Karpas-422 (cell line): ENCODE measurements around the gene MTMR2. TPM values are rescaled to one million over a fixed set of nuclear protein-coding genes. Genes with fewer than 3 reads are reported as not detected.

ENCODE experiments used
- DNase-seq: peaks from one replicate; pipeline ENCODE4 v3.0.0-alpha.2; 2015
- H2AFZ ChIP-seq: fragments of 200-600 bp; sonication (generic); 2 replicates; pipeline ENCODE4 v1.6.1; 2014; ENCODE audit warnings: antibody characterized with exemption, low read length, mixed read lengths
- H3K27ac ChIP-seq: fragments of 200-600 bp; sonication (generic); 2 replicates; pipeline ENCODE4 v1.5.1; 2014; ENCODE audit warnings: mild to moderate bottlenecking, low read length, moderate library complexity
- H3K27me3 ChIP-seq: fragments of 200-600 bp; sonication (generic); 2 replicates; pipeline ENCODE4 v1.6.1; 2014; ENCODE audit warnings: low read length, mixed read lengths
- H3K36me3 ChIP-seq: fragments of 200-600 bp; sonication (generic); 2 replicates; pipeline ENCODE4 v1.6.1; 2014; ENCODE audit warnings: low read length, mixed read lengths; ENCODE audit not compliant: insufficient read depth
- H3K4me1 ChIP-seq: fragments of 200-600 bp; sonication (generic); 2 replicates; pipeline ENCODE4 v1.6.1; 2014; ENCODE audit warnings: mild to moderate bottlenecking, low read length, mixed read lengths
- H3K4me2 ChIP-seq: fragments of 200-600 bp; sonication (generic); 2 replicates; pipeline ENCODE4 v1.6.1; 2014; ENCODE audit warnings: low read length, low read depth, mild to moderate bottlenecking; ENCODE audit not compliant: poor library complexity, severe bottlenecking
- H3K4me3 ChIP-seq: fragments of 200-600 bp; sonication (generic); 2 replicates; pipeline ENCODE4 v1.5.1; 2014; ENCODE audit warnings: mild to moderate bottlenecking, antibody characterized with exemption, low read length, mixed read lengths
- H3K79me2 ChIP-seq: fragments of 200-600 bp; sonication (generic); 2 replicates; pipeline ENCODE4 v1.6.1; 2014; ENCODE audit warnings: mild to moderate bottlenecking, low read length, mixed read lengths
- H3K9ac ChIP-seq: fragments of 200-600 bp; sonication (generic); 2 replicates; pipeline ENCODE4 v1.6.0; 2014; ENCODE audit warnings: low read length
- H3K9me2 ChIP-seq: fragments of 200-600 bp; sonication (generic), shearing (Covaris generic); replicated peaks from 2 replicates; pipeline ENCODE4 v1.6.0; 2014; ENCODE audit warnings: mild to moderate bottlenecking, low read length, moderate library complexity; ENCODE audit not compliant: insufficient read depth
- H3K9me3 ChIP-seq: fragments of 300-700, 200-600 bp; sonication (generic); 2 replicates; pipeline ENCODE4 v1.6.1; 2014; ENCODE audit warnings: low read length, mixed read lengths
- H4K20me1 ChIP-seq: fragments of 200-600 bp; sonication (generic); 2 replicates; pipeline ENCODE4 v1.6.1; 2014; ENCODE audit warnings: mild to moderate bottlenecking, antibody characterized with exemption, low read length, low read depth; ENCODE audit not compliant: insufficient read depth
- total RNA-seq: library from RNA; depleted of rRNA; stranded (reverse); fragments of >200 nt; shearing (Covaris generic); gene quantifications from 2 replicates; pipeline ENCODE4 v1.2.3, GENCODE V29; 2014; ENCODE audit warnings: low replicate concordance

The MTMR2 gene
- total RNA-seq, 1 experiment from 2014 or later: 78.5 TPM

DNA sequence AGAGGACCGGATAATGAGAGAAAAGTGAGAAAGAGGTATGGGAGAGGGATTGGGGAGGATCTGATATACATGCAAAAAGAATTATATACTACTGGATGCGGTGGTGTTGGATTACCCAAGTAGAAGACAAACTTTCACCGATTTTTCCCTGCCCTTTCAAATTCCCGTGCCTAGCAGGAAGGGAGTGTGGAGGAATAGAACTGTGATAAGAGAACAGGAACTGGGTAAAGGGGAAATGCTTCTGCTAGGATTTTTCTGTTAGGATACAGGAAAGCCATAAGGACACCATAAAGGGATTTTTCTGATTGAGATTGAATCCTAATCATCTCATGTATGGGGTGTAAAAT, 480 bp upstream of the MTMR2 start:
- Histone ChIP-seq H3K27me3 (no peaks in the 10 kb centered on the region), H3K9ac (peak overlapping the region; percentile 89), H3K9me3 (no peaks in the 10 kb centered on the region), H3K36me3 (0 out of 2 replicates have a peak, but pooled peaks cover 5% of the 10 kb centered on the region), H3K79me2 (peaks cover 57% of the 10 kb centered on the region), H2AFZ (peak overlapping the region; percentile 94), H3K4me1 (peaks cover 31% of the 10 kb centered on the region), H3K4me2 (peak overlapping the region; percentile 97), H4K20me1 (no peaks in the 10 kb centered on the region), H3K9me2 (no peaks in the 10 kb centered on the region), H3K27ac (peak overlapping the region; percentile 70), H3K4me3 (peak overlapping the region; percentile 84)
- peak; percentile 71 for DNase-seq

DNA sequence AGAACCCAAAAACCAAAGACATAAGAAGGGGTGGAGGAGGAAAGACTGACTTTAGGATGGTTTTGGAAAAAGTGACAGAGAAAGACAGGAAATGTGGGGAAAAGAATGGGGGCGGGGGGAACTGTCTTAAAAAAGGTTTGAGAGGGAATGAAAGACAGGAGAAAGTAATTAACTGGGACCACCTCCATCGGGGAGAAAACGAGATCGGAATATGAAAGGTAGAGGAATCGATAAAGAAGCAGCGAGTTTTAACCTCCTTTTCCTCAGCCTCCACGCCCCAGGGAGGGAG, 524 bp downstream of the MTMR2 start:
- Histone ChIP-seq H3K4me3 (peak overlapping the region; percentile 84), H3K36me3 (0 out of 2 replicates have a peak, but pooled peaks cover 5% of the 10 kb centered on the region), H3K9ac (peak overlapping the region; percentile 89), H3K79me2 (peaks cover 67% of the 10 kb centered on the region), H2AFZ (peak overlapping the region; percentile 94), H3K27ac (peak overlapping the region; percentile 70), H3K9me3 (no peaks in the 10 kb centered on the region), H3K4me2 (peak overlapping the region; percentile 97), H3K4me1 (peaks cover 31% of the 10 kb centered on the region), H3K9me2 (no peaks in the 10 kb centered on the region), H4K20me1 (no peaks in the 10 kb centered on the region), H3K27me3 (no peaks in the 10 kb centered on the region)
- DNase-seq: no peak

DNA sequence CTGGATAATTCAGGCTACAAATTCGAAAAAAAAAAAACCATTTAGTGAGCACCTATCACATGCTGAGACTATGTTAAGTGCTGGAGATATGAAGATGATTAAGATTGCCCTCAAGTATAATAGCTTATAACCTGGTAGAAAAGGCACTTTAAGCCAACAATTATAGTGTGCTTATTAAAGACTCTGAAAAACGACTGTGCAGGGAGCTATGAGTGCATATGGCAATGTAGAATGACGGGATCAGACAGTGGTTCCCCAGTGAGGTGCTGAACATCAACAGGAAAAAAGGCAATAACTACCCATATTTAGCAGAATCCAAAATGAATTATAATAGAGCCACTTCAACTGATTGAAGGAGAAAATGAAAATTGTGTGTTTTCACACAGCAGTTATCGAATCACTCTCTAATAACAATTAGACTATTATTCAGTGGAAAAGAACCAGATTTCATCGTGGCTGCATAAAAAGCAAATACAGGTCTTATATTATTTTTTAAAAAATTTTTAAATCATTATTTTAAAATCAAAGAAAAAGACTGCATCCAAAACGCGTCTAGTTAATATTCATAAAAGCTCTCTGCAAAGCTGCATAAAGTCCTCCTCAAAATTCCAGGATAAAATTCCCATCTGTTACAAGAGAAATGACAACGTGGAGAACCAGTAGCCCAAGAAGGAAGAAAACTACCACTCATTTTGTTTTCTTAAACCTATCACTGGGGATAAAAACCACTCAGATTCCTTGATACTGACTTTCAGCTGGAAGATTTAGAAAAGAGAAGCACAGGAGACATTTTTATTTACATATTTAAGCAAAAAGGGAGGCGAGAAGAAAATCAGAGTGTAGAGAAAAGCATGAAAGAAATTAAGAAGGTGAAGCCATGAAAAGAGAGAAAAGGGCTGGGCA, 1.1 kb downstream of the MTMR2 start:
- Histone ChIP-seq H3K79me2 (peaks cover 73% of the 10 kb centered on the region), H3K9me2 (no peaks in the 10 kb centered on the region), H3K4me1 (peaks cover 36% of the 10 kb centered on the region), H3K27me3 (no peaks in the 10 kb centered on the region), H3K9ac (peak overlapping the region; percentile 89), H3K4me3 (peak overlapping the region; percentile 84), H3K27ac (peak overlapping the region; percentile 70), H4K20me1 (no peaks in the 10 kb centered on the region), H3K4me2 (peak overlapping the region; percentile 97), H2AFZ (peak overlapping the region; percentile 94), H3K36me3 (0 out of 2 replicates have a peak, but pooled peaks cover 5% of the 10 kb centered on the region), H3K9me3 (no peaks in the 10 kb centered on the region)
- DNase-seq: peak; percentile 79

DNA sequence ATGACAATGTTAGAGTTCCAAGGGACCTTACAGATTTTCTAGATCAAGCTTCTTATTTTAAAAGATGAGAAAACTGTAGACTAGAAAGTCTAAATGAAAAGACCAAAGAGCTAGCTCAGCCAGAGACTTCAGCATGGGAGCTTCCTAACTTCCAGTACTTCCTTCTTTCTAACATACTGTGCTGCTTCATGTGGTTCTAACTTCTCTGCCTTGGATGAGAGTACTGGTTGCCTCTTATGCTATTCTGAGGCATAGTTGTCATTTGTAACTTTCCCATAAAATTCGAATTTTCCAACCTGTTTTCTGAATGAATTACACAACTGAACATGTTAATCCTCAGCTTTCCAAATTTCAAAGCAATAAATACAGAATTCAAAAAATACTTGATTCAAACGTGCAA, 1.8 kb downstream of the MTMR2 start:
- Histone ChIP-seq H3K4me3 (peak overlapping the region; percentile 84), H3K36me3 (0 out of 2 replicates have a peak, but pooled peaks cover 5% of the 10 kb centered on the region), H3K27me3 (no peaks in the 10 kb centered on the region), H3K9me3 (no peaks in the 10 kb centered on the region), H3K4me2 (peak overlapping the region; percentile 97), H2AFZ (no peak overlapping the region), H4K20me1 (no peaks in the 10 kb centered on the region), H3K4me1 (peaks cover 41% of the 10 kb centered on the region), H3K27ac (peak overlapping the region; percentile 70), H3K79me2 (peaks cover 80% of the 10 kb centered on the region), H3K9me2 (no peaks in the 10 kb centered on the region), H3K9ac (peak overlapping the region; percentile 89)
- DNase-seq: peak; percentile 59

DNA sequence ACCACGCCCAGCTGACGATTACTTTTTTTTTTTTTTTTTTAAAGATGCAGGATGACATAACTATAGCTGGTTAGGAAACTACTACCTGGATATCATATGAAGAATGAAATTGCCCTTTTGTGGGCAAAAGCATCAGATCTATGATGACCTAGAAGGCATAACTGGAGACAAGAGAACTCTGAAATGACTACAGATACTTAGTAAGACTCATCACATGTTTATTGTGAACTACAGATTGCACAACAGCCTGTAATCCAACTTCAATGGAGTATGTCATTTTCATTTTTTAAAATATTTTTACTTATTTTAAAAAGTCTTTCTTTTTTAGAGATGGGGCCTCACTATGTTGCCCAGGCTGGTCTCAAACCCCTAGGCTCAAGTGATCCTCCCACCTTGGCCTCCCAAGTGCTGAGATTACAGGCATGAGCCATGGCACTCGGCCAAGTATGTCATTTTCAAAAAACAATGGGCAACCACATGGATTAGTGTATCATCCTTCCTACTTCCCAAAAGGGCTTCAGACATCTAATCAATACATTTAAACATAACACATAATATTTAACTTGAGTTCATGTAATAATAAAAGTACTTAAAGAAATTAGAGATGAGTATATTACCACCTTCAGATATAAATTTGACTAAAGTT, 3.3 kb downstream of the MTMR2 start:
- H3K4me3 ChIP-seq: no peak overlapping the region
- no peaks in the 10 kb centered on the region for H3K9me3 ChIP-seq
- no peak overlapping the region for H3K27ac ChIP-seq
- peaks cover 7% of the 10 kb centered on the region; the same call in 1 of the 2 replicates for H4K20me1 ChIP-seq
- peaks cover 46% of the 10 kb centered on the region for H3K4me1 ChIP-seq
- H3K79me2 ChIP-seq: peaks cover 94% of the 10 kb centered on the region
- H3K9me2 ChIP-seq: no peaks in the 10 kb centered on the region
- H3K4me2 ChIP-seq: peak overlapping the region; percentile 97
- H3K36me3 ChIP-seq: 0 out of 2 replicates have a peak, but pooled peaks cover 5% of the 10 kb centered on the region
- H2AFZ ChIP-seq: no peak overlapping the region
- H3K27me3 ChIP-seq: no peaks in the 10 kb centered on the region
- no peak overlapping the region for H3K9ac ChIP-seq
- DNase-seq: no peak

DNA sequence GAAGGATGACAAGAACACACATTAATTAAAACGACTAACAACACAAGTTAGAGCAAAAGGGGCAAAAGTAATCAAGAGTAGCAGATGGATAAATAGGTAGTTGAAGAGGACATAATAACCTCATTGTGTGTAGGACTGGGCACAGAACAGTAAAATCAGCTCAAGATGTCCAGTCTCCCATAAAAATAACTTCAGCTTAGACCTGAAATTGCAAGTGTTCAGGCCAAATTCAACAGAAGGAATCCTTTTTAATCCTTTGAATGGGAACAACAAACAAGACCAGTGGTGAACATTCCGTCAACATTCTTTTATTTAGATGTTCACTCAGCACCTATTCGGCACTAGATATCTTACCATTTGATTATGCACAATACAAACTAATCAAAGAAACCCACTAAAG, 4.4 kb downstream of the MTMR2 start:
- H3K9me3 ChIP-seq: no peaks in the 10 kb centered on the region
- no peak overlapping the region for H3K9ac ChIP-seq
- H3K4me2 ChIP-seq: no peak overlapping the region
- H3K9me2 ChIP-seq: no peaks in the 10 kb centered on the region
- DNase-seq: no peak
- H4K20me1 ChIP-seq: peaks cover 7% of the 10 kb centered on the region; the same call in 1 of the 2 replicates
- H3K36me3 ChIP-seq: 0 out of 2 replicates have a peak, but pooled peaks cover 5% of the 10 kb centered on the region
- H3K79me2 ChIP-seq: peaks cover 99% of the 10 kb centered on the region
- H3K27me3 ChIP-seq: no peaks in the 10 kb centered on the region
- no peak overlapping the region for H3K4me3 ChIP-seq
- H3K27ac ChIP-seq: no peak overlapping the region
- H3K4me1 ChIP-seq: peaks cover 37% of the 10 kb centered on the region
- H2AFZ ChIP-seq: no peak overlapping the region

DNA sequence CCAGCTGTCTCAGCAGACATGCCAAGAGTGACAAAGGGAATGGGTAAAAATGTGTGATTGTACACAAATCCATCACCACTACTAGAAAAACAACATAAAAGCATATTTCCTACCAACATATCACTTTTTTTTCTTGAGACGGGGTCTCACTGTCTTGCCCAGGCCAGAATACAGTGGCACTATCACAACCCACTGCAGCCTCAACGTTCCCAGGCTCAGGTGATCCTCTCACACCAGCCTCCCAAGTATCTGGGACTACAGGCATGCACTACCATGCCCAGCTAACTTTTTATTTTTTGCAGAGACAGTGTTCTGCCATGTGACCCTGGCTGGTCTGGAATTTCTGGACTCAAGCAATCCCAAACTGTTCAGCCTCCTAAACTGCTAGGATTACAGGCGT, 5.2 kb downstream of the MTMR2 start:
- no peaks in the 10 kb centered on the region for H3K9me3 ChIP-seq
- H3K79me2 ChIP-seq: peaks cover 99% of the 10 kb centered on the region
- H4K20me1 ChIP-seq: peaks cover 7% of the 10 kb centered on the region; the same call in 1 of the 2 replicates
- H2AFZ ChIP-seq: no peak overlapping the region
- H3K27me3 ChIP-seq: no peaks in the 10 kb centered on the region
- no peak overlapping the region for H3K27ac ChIP-seq
- no peak overlapping the region for H3K4me2 ChIP-seq
- no peaks in the 10 kb centered on the region for H3K9me2 ChIP-seq
- no peak for DNase-seq
- 0 out of 2 replicates have a peak, but pooled peaks cover 5% of the 10 kb centered on the region for H3K36me3 ChIP-seq
- H3K4me1 ChIP-seq: peaks cover 36% of the 10 kb centered on the region
- no peak overlapping the region for H3K4me3 ChIP-seq
- no peak overlapping the region for H3K9ac ChIP-seq

DNA sequence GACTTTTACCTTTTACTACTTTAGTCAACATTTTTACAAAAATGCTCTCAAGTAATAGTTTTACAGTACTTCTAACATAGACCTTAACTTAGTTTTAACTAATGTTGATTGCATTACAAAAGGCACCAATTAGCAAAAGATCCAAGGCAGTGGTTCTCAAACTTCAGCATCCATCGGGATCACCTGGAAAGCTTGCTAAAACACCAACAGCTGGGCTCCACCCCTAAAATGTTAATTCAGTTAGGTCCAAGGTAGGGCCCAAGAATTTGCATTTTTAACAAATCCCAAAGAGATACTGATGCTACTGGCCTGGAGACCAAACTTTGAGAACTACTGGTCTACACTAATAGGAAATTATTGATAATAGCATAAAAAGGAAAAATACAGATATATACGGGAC, 5.9 kb downstream of the MTMR2 start:
- Histone ChIP-seq H3K27ac (no peak overlapping the region), H3K79me2 (peaks cover 99% of the 10 kb centered on the region), H4K20me1 (peaks cover 7% of the 10 kb centered on the region; the same call in 1 of the 2 replicates), H2AFZ (no peak overlapping the region), H3K36me3 (peaks cover 5% of the 10 kb centered on the region; the same call in 1 of the 2 replicates), H3K4me3 (no peak overlapping the region), H3K4me2 (no peak overlapping the region), H3K9me2 (no peaks in the 10 kb centered on the region), H3K9ac (no peak overlapping the region), H3K27me3 (no peaks in the 10 kb centered on the region), H3K9me3 (no peaks in the 10 kb centered on the region), H3K4me1 (peaks cover 34% of the 10 kb centered on the region)
- DNase-seq: no peak
